HG03159 (cell line): ENCODE measurements around the gene DAZ3.
"Not testable (repeated sequence)": the region's sequence is repeated elsewhere in the genome, so short reads cannot be mapped to it uniquely, and the experiment has no call there.

ENCODE experiments used
- ATAC-seq: cut with Tn5 transposase; IDR thresholded peaks from one replicate; pipeline ENCODE4 v1.9.1; 2021; ENCODE audit warnings: mild to moderate bottlenecking, moderate library complexity; ENCODE audit not compliant: unreplicated experiment

Gene DAZ3

GRCh38 chrY:24813293-24813692 lies at the start of gene DAZ3:
Gene DAZ3 (minus strand): TSS chrY:24813393. CDS start chrY:24813185, 208 bp downstream.
- not testable (repeated sequence) for ATAC-seq

GRCh38 chrY:24833619-24834018 lies 20.4 kb upstream of the DAZ3 start, which contains the start of gene DAZ4:
Gene DAZ4 (plus strand): TSS chrY:24833919. CDS start chrY:24834127, 208 bp downstream.
- not testable (repeated sequence) for ATAC-seq

GRCh38 chrY:24825069-24825468 lies 11.9 kb upstream of the DAZ3 start:
- ATAC-seq: not testable (repeated sequence)

- ATAC-seq: not testable (repeated sequence)
Observed at GRCh38 chrY:24824184-24824879, 11.1 kb upstream of the DAZ3 start.

- ATAC-seq: not testable (repeated sequence)
Observed at GRCh38 chrY:24821836-24822235, 8.6 kb upstream of the DAZ3 start.
